BLaER1 treated with 17β-estradiol and CSF1 and Interleukin-3, amounts not matched to agents 10 nM and 100 nM (cell line): Measurements from ENCODE around the gene CACNA2D2.

Source experiments
- H3K27ac ChIP-seq, 11 experiments: shearing (Covaris generic); formaldehyde crosslinking; 2 replicates each; pipeline ENCODE4 v1.8.1; 2022
- H3K27me3 ChIP-seq, 11 experiments: shearing (Covaris generic); formaldehyde crosslinking; 2 replicates each; pipeline ENCODE4 v1.8.1; 2022
- H3K36me3 ChIP-seq, 11 experiments: shearing (Covaris generic); formaldehyde crosslinking; 2 replicates each; pipeline ENCODE4 v1.8.1; 2022
- H3K4me1 ChIP-seq, 10 experiments: shearing (Covaris generic); formaldehyde crosslinking; 2 replicates each; pipeline ENCODE4 v1.8.1; 2022
- H3K4me2 ChIP-seq, 11 experiments: shearing (Covaris generic); formaldehyde crosslinking; 2 replicates each; pipeline ENCODE4 v1.8.1; 2022
- H3K4me3 ChIP-seq, 10 experiments: shearing (Covaris generic); formaldehyde crosslinking; 2 replicates each; pipeline ENCODE4 v1.8.1; 2022
- H3K9ac ChIP-seq, 11 experiments: shearing (Covaris generic); formaldehyde crosslinking; 2 replicates each; pipeline ENCODE4 v1.8.1; 2022
- H3K9me3 ChIP-seq, 11 experiments: shearing (Covaris generic); formaldehyde crosslinking; replicated peaks in 1 of 11; 2 replicates each; pipeline ENCODE4 v1.8.1; 2022
- H4K20me1 ChIP-seq, 11 experiments: shearing (Covaris generic); formaldehyde crosslinking; 2 replicates each; pipeline ENCODE4 v1.8.1; 2022
- Cebpa-rat ChIP-seq, 11 experiments: shearing (Covaris generic); IDR thresholded peaks; 2 replicates each; pipeline ENCODE4 v1.8.1; 2022

The CACNA2D2 gene

DNA sequence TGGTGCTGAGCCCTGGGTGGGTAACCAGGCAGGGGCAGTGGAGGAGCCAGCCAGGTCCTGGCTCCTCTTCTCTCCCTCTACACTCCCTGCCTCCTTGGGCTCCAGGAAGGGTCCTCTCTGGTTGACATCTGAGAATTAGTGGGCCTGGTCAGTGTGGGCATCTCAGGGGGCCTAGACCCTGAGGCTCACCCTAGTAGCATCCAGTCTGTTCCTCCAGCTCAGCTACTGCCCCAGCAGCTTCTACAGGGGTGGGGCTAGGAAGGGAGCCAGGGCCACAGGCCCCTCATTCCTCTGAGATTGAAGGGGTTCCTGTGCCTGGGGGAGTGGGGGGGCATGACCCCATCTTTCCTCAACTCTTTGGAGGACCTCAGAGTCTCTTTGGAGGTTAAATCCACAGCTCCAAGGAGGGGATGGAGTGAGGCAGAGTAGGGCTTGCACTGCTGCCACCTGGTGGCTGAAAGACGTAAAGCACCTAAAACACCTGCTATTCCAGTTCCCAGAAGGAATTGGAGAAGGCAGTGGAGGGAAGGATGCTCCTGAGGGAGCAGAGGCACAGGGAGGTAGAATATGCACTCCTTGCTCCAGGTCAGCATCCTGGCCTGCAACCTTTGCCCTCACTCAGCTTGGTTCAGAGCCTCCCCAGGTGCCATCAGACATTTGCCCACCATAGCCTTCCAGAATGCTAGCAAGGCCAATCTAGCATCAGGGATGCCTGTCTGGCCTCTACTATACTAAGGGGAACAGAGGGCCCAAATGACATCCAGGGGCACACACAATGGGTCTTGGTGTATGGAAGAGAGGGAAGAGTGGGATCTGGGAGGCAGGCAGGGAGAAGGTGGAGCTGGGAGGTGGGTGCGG lies 39.0 kb upstream of the CACNA2D2 start:
- H3K4me1 ChIP-seq, result peaks cover 6 to 16% (median 11%) of the 10 kb centered on the region in 10 experiments; a peak in 18 of 20 replicates
- no peak overlapping the region for H3K4me2 ChIP-seq
- peaks cover 0 to 14% (median 0%) of the 10 kb centered on the region in 11 experiments; a peak in 3 of 22 replicates for H4K20me1 ChIP-seq
- no peak overlapping the region for H3K4me3 ChIP-seq
- no peaks in the 10 kb centered on the region for H3K9me3 ChIP-seq
- no peak for TF ChIP-seq Cebpa-rat (IDR thresholded peaks at IDR 0.05)
- H3K9ac ChIP-seq, result no peak overlapping the region
- H3K36me3 ChIP-seq, result no peaks in the 10 kb centered on the region
- H3K27me3 ChIP-seq, result 0 out of 22 replicates have a peak, but pooled peaks cover 0 to 3% (median 0%) of the 10 kb centered on the region in 11 experiments
- H3K27ac ChIP-seq, result no peak overlapping the region

DNA sequence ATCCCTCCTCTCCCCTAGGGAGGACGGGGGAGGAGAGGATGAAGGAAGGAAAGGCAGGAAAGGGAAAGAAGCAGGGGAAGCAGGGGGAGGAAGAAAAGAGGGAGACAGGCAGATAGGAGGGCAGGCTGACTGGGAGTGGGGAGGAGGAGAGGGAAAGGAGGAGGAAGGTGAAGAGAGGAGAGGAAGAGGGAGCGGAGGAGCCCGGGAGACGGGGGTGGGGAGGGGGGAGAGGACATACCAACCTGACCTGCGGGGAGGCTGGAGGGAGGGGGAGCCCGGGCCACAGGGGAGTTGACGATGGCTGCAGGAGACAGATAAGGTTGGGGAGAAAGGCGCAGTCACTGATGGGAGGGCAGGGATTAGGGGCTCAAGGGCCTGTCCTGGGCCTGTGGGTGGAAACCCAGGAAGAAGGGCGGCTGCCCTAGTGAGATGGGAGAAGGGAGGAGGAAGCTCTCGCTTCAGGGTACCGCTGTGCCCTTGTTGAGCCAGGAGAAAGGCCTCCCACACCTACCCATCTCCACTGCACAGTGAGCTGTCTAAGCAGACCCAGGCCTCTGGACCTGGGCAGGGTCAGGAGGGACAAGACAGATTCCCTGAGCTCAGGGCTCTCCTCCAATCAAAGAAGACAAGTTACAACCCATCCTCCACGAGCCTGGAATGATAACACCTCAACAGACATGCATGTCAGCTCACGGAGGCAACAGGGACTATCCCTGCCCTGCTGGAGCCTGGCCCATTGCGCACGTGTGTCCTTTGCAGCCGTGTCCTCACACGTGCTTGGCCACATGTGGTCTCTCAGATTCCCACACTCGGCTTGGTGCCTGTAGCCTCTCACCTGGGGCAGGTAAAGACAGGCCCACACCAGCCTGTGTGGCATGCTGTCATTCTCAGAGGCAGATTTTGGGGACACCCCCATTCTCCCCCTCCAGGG lies 36.2 kb upstream of the CACNA2D2 start:
- Histone ChIP-seq H3K9me3 (no peaks in the 10 kb centered on the region), H3K9ac (no peak overlapping the region), H3K4me1 (peaks cover 6 to 16% (median 13%) of the 10 kb centered on the region in 10 experiments; a peak in 18 of 20 replicates), H3K4me3 (no peak overlapping the region), H4K20me1 (peaks cover 0 to 21% (median 0%) of the 10 kb centered on the region in 11 experiments; a peak in 3 of 22 replicates), H3K27me3 (peaks cover 0 to 3% (median 0%) of the 10 kb centered on the region in 11 experiments; a peak in 2 of 22 replicates), H3K27ac (no peak overlapping the region), H3K36me3 (no peaks in the 10 kb centered on the region), H3K4me2 (no peak overlapping the region)
- TF ChIP-seq Cebpa-rat (IDR thresholded peaks at IDR 0.05), result no peak

DNA sequence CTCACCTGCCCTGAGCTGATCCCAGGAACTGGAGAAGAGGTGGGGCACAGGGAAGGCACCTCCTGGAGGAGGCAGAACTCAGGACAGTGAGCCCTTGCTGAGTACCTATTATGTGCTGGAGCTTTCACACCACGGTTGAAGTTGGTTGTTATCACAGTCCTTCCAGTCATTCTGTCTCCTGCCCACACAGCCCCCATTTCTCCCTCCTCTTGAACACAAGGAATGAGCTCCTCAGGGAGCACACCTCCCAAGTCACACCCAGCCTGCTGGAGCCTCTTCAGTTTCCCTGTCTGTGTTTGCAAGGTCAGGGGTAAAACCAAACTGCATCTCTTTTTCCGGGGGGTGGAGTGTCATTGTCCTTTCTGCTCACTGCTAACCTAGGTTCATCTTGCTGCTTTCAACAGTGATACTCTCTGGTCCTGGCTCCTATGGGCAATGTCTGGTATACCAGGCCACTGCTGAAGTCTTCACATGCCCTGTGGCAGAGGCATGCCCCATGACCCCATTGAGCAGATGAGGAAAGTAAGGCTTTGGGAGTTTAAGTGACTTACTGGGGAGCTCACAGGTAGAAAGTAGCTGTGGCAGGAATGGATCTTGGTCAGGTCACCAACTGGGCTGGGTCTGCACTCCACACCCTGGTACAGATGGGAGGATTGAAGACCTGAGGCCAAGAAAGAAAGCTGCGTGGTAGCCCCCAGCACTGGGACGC lies 34.1 kb upstream of the CACNA2D2 start:
- H3K27ac ChIP-seq, result no peak overlapping the region
- TF ChIP-seq Cebpa-rat (IDR thresholded peaks at IDR 0.05), result no peak
- H4K20me1 ChIP-seq, result peaks cover 0 to 29% (median 0%) of the 10 kb centered on the region in 11 experiments; a peak in 5 of 22 replicates
- no peaks in the 10 kb centered on the region for H3K36me3 ChIP-seq
- H3K4me1 ChIP-seq, result peaks cover 0 to 23% (median 18%) of the 10 kb centered on the region in 10 experiments; a peak in 16 of 20 replicates
- no peak overlapping the region for H3K9ac ChIP-seq
- peaks cover 0 to 22% (median 7%) of the 10 kb centered on the region in 11 experiments; a peak in 7 of 22 replicates for H3K27me3 ChIP-seq
- H3K4me2 ChIP-seq, result no peak overlapping the region
- no peak overlapping the region for H3K4me3 ChIP-seq
- no peaks in the 10 kb centered on the region for H3K9me3 ChIP-seq

DNA sequence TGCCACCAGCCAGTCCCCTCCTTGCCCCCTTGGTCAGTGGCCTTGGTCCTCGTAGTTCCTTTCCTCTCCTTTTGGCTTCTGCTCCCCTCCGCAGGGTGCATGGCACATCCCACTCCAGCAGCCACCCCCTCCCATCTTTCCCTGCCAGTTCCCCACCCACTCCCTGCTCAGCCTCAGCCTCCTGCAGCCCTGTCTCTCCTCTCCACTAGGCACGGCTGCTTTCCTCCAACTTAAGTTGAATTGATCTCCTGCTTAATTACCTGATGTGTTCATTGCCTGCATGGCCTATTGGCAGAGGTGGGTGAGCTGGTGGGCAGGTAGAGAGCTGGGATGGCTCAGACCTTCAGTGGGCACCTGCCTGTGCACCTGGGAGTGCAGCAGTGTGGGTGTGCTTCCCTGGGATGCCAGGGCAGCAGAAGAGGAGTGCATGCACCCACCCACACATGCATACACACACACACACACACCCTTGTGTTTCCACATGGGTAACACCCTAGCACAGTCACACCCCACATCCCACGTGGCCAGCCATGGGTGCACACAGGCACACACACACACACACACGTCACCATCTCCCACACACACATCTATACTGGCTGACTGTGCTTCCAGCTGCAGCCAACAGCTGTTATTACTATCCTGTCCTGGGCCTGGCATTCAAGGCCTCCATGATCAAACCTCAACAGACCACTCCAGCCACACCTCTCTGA lies 33.2 kb upstream of the CACNA2D2 start:
- no peak for TF ChIP-seq Cebpa-rat (IDR thresholded peaks at IDR 0.05)
- Histone ChIP-seq H3K4me2 (no peak overlapping the region), H3K27ac (no peak overlapping the region), H3K36me3 (no peaks in the 10 kb centered on the region), H3K4me3 (no peak overlapping the region), H3K9ac (no peak overlapping the region), H3K4me1 (peaks cover 0 to 31% (median 26%) of the 10 kb centered on the region in 10 experiments; a peak in 16 of 20 replicates), H4K20me1 (peaks cover 0 to 38% (median 0%) of the 10 kb centered on the region in 11 experiments; a peak in 5 of 22 replicates), H3K9me3 (no peaks in the 10 kb centered on the region), H3K27me3 (peaks cover under 1 to 32% (median 12%) of the 10 kb centered on the region in 11 experiments; a peak in 17 of 22 replicates)

DNA sequence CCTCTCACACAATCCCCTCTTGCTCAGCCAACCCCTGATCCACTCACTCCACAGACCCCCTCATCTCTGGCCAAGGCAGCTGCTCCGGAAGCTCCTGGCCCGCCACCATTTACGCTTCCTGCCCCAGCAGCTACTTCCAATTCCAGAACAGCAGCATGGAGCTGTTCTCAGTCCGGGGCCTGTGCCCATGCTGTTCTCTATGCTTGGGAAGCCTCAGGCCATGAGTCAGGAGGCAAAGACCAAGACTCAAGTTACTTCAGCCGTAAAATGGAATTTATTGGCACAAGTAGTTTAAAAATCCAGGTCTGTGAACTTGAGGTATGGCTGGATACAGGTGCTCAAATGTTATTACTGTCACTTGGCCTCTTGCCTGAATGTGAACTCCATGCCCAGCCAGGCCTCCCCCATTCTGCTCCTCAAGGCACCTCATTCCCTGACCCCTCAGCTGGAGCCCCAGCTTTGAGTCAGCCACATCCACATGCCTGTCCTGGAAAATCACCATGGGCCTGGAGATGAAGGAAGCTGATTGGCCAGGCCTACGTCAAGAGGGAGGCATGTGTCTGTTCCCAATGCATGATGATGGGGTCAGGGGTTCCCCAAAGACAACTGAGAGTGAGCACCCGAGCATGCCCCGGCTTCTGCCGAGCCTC lies 31.4 kb upstream of the CACNA2D2 start:
- no peak overlapping the region for H3K9ac ChIP-seq
- H3K9me3 ChIP-seq, result no peaks in the 10 kb centered on the region
- H3K27ac ChIP-seq, result no peak overlapping the region
- no peaks in the 10 kb centered on the region for H3K36me3 ChIP-seq
- no peak for TF ChIP-seq Cebpa-rat (IDR thresholded peaks at IDR 0.05)
- H3K4me1 ChIP-seq, result peaks cover 0 to 32% (median 26%) of the 10 kb centered on the region in 10 experiments; a peak in 16 of 20 replicates
- H3K4me2 ChIP-seq, result peak overlapping the region in 4 of 11 experiments; percentile 33 to 84 (median 70); a peak in 4 of 22 replicates
- no peak overlapping the region for H3K4me3 ChIP-seq
- H3K27me3 ChIP-seq, result peaks cover 19 to 50% (median 30%) of the 10 kb centered on the region in 11 experiments
- H4K20me1 ChIP-seq, result peaks cover 0 to 56% (median 0%) of the 10 kb centered on the region in 11 experiments; a peak in 8 of 22 replicates

DNA sequence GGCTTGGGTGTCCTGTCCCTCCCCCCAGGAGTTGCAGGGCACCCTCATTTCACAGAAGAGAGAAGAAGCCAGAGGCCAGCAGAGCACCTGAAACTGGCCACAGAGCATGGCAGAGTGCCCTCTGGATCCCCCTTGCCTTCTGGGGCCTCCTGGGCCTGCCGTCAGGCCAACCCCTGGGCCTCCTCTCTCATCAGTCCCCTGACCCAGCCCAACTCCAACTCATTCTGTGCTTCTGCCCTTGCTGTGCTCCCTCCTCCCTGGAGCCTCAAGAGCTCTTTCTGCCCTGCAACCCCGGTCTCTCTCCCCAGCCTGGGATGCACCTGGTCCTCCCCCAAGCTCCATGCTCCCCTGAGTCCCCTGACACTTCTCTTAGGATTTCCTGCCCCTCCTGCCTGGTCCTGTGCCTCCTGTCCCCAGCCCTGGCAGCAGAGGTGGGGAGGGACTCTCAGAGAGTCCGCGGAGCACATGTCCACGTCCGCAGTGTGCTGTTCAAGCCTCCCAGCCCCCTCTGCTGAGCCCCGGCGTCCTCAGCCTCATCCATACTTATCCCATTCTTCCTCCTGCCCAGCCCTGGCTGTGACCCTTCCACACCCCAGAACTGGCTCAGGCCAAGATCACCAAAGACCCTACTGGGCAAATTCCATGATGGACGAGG lies 30.5 kb upstream of the CACNA2D2 start:
- Histone ChIP-seq H3K27ac (no peak overlapping the region), H3K4me2 (peak overlapping the region in 9 of 11 experiments; percentile 21 to 84 (median 69); a peak in 19 of 22 replicates), H3K9ac (peak overlapping the region in 1 of 11 experiments; percentile 14; a peak in 2 of 22 replicates), H3K9me3 (no peaks in the 10 kb centered on the region), H3K4me3 (no peak overlapping the region), H3K36me3 (no peaks in the 10 kb centered on the region), H3K4me1 (peaks cover 0 to 32% (median 26%) of the 10 kb centered on the region in 10 experiments; a peak in 16 of 20 replicates), H3K27me3 (peaks cover 28 to 59% (median 39%) of the 10 kb centered on the region in 11 experiments), H4K20me1 (peaks cover 0 to 57% (median 0%) of the 10 kb centered on the region in 11 experiments; a peak in 9 of 22 replicates)
- TF ChIP-seq Cebpa-rat (IDR thresholded peaks at IDR 0.05), result no peak

DNA sequence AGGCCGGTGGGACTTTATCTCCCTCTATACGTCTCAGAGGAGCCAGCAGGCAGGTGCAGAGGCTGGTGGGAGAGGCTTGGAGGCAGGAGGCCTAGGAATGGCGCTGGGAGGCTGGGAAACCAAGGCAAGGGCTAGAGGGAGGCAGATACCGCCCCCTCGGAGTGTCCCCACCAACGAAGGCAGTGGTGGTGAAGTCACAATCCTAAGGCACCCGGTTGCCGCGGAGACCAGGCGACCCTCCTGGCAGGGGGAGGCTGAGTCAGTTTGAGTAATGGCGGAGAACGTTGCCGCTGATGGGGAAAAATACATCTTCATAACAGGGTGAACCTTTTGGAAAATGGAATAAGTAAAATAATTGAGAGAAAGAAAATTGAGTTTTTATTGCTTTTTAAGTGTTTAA lies 29.9 kb upstream of the CACNA2D2 start:
- no peak overlapping the region for H3K4me3 ChIP-seq
- peaks cover 0 to 32% (median 26%) of the 10 kb centered on the region in 10 experiments; a peak in 16 of 20 replicates for H3K4me1 ChIP-seq
- H3K9ac ChIP-seq, result 0 out of 22 replicates have a peak overlapping the region, but pooled peaks of 1 of the 11 experiments have one; percentile 14
- H4K20me1 ChIP-seq, result peaks cover 0 to 57% (median 0%) of the 10 kb centered on the region in 11 experiments; a peak in 9 of 22 replicates
- peaks cover 34 to 62% (median 45%) of the 10 kb centered on the region in 11 experiments for H3K27me3 ChIP-seq
- no peak overlapping the region for H3K27ac ChIP-seq
- H3K9me3 ChIP-seq, result no peaks in the 10 kb centered on the region
- TF ChIP-seq Cebpa-rat (IDR thresholded peaks at IDR 0.05), result no peak
- H3K4me2 ChIP-seq, result peak overlapping the region in 9 of 11 experiments; percentile 21 to 84 (median 69); a peak in 17 of 22 replicates
- H3K36me3 ChIP-seq, result no peaks in the 10 kb centered on the region
